HL-60 (cell line): ENCODE results near the gene PRDM7.
"Not testable (repeated sequence)": the region's sequence is repeated elsewhere in the genome, so short reads cannot be mapped to it uniquely, and the experiment has no call there.

Experiments used
- GABPA ChIP-seq: IDR thresholded peaks from 2 replicates; pipeline ENCODE4 v1.6.1; 2012; ENCODE audit warnings: low read depth
- POLR2AphosphoS5 ChIP-seq: IDR thresholded peaks from 2 replicates; pipeline ENCODE4 v1.6.1; 2012; ENCODE audit warnings: low read depth
- SPI1 ChIP-seq: IDR thresholded peaks from 2 replicates; pipeline ENCODE4 v1.6.1; 2012; ENCODE audit warnings: low read depth, mild to moderate bottlenecking, borderline replicate concordance
- TF ChIP-seq, protein P1 (sequence below): IDR thresholded peaks from one replicate; pipeline ENCODE4 v1.5.1; 2011; ENCODE audit warnings: low read length, control low read depth, inconsistent platforms; ENCODE audit not compliant: insufficient read depth
- TF ChIP-seq, protein P2 (sequence below): IDR thresholded peaks from 2 replicates; pipeline ENCODE4 v1.6.1; 2012; ENCODE audit warnings: low read depth; ENCODE audit not compliant: insufficient replicate concordance

DNA sequence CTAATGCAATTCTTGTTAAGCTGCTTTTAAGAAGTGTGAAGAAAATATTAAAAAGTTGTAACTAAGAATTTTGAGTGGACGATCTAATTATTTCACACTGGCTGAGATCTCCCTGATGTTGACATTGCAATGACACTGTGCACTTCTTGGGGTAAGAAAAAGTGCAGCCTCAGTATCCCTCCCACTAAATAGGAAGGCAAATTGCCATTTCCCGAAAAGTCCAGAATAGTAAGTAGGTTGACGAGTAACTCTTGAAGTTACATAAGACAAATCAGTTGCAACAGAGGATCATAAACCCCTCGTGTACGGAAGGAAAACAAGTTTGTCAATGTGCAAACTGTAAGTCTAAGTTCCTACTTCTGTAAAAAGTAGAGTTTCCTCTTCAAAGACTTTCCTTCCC is 21.8 kb upstream of the PRDM7 start:
- TF ChIP-seq, protein P1, sequence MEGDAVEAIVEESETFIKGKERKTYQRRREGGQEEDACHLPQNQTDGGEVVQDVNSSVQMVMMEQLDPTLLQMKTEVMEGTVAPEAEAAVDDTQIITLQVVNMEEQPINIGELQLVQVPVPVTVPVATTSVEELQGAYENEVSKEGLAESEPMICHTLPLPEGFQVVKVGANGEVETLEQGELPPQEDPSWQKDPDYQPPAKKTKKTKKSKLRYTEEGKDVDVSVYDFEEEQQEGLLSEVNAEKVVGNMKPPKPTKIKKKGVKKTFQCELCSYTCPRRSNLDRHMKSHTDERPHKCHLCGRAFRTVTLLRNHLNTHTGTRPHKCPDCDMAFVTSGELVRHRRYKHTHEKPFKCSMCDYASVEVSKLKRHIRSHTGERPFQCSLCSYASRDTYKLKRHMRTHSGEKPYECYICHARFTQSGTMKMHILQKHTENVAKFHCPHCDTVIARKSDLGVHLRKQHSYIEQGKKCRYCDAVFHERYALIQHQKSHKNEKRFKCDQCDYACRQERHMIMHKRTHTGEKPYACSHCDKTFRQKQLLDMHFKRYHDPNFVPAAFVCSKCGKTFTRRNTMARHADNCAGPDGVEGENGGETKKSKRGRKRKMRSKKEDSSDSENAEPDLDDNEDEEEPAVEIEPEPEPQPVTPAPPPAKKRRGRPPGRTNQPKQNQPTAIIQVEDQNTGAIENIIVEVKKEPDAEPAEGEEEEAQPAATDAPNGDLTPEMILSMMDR: not testable (repeated sequence)
- TF ChIP-seq, protein P2, sequence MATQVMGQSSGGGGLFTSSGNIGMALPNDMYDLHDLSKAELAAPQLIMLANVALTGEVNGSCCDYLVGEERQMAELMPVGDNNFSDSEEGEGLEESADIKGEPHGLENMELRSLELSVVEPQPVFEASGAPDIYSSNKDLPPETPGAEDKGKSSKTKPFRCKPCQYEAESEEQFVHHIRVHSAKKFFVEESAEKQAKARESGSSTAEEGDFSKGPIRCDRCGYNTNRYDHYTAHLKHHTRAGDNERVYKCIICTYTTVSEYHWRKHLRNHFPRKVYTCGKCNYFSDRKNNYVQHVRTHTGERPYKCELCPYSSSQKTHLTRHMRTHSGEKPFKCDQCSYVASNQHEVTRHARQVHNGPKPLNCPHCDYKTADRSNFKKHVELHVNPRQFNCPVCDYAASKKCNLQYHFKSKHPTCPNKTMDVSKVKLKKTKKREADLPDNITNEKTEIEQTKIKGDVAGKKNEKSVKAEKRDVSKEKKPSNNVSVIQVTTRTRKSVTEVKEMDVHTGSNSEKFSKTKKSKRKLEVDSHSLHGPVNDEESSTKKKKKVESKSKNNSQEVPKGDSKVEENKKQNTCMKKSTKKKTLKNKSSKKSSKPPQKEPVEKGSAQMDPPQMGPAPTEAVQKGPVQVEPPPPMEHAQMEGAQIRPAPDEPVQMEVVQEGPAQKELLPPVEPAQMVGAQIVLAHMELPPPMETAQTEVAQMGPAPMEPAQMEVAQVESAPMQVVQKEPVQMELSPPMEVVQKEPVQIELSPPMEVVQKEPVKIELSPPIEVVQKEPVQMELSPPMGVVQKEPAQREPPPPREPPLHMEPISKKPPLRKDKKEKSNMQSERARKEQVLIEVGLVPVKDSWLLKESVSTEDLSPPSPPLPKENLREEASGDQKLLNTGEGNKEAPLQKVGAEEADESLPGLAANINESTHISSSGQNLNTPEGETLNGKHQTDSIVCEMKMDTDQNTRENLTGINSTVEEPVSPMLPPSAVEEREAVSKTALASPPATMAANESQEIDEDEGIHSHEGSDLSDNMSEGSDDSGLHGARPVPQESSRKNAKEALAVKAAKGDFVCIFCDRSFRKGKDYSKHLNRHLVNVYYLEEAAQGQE: not testable (repeated sequence)
- not testable (repeated sequence) for TF ChIP-seq POLR2AphosphoS5, SPI1, GABPA
